NCI-H146 (cell line): Measurements from ENCODE around the gene DSE.

Experiments
- DNase-seq: peaks from one replicate; lab custom pipeline; 2025; lab: John Stamatoyannopoulos, UW

Gene DSE

DNA sequence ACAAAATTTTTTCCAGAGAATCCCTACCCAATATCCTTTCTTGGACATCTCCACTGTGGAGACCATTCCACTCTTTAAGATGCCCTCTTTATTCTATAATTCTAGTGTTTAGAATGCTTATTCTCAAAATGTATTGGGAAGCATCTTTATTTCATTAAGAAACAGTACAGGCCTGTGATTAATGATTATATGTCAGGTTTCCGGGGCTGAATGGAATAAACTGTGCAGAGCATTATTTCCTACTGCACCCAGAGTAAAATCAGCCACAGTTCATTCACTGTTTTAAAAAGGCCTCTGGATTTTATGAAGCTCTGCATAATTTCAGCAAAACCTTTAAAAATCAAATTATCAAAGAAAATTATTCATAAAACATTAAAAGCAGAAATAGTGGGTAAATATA, 42.6 kb downstream of the DSE start:
- no peak for DNase-seq

DNA sequence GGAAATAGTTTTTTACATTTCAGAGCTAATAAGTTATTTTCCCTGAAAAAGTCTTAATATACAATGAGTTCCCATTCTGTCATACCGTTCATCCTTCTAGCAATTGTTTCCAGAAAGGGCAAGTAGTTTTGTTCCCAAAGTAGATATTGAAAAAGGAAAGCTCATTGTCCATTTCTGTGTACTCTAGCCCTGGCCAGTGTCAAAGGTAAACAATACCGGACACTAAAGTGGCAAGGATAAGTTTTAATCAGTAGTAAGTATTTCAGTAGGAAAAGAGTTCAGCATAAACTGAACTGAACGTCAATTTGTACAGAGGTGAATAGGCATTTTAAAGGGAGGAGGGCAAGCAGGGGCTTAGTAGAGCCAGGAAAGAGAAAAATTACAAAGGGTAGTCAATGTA, 46.9 kb downstream of the DSE start:
- DNase-seq: no peak

- no peak for DNase-seq
Measured at GRCh38 chr6:116419069-116419786, 48.5 kb downstream of the DSE start.

GRCh38 chr6:116420341-116420740, 49.6 kb downstream of the DSE start:
- no peak for DNase-seq

DNA sequence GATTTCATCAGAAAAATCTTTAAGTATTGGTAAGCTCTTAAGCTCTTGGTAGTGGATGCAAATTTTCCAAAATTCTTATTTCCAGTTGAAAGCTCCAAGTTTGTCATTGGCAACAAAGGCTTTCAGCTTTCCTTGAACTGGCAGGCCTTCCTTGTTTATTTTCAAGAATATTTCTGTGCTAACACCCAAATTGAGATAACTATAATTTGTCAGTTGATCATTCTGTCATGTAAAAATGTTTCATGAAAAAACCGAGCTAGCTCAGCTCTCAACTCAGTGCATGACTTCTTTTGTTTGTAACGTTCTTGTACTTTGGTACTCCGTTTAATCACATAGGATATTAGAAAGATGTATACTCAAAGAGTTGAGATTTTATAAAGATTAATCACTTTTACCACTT, 51.5 kb downstream of the DSE start:
- no peak for DNase-seq

DNA sequence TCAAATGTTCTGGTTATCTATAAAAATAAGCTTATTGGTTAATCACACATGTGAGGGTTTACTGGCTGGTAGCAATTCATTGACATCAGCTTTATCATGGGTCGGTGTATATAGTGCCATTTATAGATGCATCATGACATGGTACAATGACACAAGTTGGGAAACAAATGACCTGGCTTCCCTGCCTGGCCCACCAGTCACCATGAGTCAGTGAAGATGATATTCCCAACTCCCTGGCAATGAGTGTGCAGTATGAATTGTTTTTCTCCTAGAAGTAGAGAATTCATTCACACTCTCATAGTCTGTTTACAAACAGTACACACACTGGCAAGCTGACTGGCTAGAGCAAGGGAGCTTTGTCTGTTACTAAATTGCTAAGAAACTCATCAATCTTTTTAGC, 53.3 kb downstream of the DSE start:
- no peak for DNase-seq

DNA sequence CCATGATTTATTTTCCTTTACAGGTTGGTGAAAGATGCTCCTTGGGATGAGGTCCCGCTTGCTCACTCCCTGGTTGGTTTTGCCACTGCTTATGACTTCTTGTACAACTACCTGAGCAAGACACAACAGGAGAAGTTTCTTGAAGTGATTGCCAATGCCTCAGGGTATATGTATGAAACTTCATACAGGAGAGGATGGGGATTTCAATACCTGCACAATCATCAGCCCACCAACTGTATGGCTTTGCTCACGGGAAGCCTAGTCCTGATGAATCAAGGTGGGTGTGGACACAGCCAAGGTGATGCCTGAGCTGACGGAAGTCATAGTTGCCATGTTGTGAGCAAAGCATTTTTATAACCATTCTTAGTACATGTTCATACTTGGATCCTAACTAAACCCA, 55.8 kb downstream of the DSE start:
- no peak for DNase-seq

DNA sequence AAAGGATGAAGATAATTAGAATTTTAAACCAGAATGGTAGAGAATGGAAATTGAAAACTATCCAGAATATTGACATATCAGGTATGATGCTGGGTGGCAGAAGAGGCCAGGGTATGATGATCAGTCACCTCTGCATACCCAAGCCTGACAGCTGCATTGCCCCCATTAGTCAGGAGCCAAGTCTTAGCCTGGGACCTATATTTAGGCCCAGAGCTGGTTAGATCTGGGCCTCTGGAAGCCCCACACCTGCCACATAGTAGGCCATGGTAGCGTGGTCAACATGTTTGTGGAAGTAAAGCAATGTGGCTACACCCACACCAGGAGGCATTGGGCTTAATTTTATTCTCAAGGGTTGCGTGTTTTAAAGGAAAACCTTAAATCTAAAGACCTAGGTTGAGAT, 58.4 kb downstream of the DSE start:
- no peak for DNase-seq

GRCh38 chr6:116430860-116431259, 60.1 kb downstream of the DSE start:
- no peak for DNase-seq

DNA sequence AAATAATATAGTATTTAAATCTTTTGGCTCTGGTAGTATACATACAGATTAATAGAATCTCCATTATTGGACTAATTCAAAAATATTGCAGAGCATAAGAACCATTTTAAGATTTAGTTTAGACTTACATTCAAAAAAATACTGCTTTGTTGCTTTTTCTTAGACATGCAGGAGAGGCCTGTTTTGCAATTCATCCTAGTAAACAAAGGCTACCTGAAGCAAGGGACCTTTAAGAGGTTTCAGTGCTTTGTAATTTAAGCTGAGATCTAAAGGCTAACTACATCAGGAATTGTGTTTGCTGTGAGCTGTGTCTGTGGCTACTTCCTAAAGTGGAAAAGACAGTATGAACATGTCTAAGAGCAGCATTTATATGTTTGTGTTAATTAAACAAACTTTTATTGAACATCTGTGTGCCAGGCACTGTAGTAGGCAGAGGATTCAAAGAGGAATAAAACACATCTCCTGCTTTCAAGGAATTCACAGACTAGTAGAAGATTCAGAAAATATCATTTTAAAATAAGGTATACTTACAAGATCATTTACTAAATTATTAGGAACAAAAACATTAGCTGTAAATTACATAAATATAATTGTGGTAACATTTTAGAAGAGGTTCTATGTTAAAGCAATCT, 61.3 kb downstream of the DSE start:
- DNase-seq: no peak

DNA sequence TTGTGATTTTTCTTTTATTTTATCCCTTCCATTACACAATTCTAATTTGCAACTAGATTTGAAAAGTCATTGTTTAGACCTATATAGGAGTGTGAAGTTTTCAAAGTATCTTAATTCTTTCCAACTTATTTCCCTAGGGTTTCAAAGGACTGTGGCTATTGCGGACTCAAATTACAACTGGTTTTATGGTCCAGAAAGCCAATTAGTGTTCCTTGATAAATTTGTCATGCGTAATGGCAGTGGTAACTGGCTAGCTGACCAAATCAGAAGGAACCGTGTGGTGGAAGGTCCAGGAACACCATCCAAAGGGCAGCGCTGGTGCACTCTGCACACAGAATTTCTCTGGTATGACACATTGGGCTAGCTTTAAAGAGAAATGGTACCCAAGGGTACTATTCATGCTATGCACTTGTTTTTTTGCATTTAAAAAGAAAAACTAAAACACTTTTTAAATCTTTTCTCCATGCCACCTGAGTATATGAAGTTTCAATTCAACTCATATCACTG, 62.5 kb downstream of the DSE start:
- no peak for DNase-seq

DNA sequence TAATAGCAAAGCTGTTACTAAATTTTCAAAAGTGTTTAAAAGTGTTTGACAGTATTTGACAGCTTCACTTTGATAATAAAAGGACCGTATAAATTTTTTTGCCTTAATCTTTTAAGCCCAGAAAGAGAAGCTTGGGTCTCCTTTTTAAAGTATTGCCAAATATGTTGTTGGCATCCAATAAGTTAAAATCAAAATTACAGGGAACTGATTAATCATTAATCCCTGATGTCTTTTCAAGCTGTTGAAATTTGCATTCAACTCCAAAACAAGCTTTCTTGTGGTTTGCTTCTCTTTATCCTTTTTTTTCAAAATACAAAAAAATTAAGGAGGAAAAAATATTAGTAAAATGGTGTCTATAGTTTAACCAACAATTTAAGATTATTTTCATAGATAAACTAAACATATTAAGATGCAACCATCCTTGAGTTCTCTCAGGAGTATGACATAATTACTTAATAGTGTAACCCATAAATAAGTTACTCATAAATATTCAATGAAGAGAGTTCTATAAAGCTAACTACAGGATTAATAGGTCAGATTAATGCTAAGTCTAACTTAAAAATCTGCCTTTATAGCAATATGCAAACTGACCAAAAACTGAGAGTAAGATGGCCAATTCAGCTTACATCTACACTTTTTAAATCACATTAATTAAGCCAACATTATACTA, 63.4 kb downstream of the DSE start:
- no peak for DNase-seq

DNA sequence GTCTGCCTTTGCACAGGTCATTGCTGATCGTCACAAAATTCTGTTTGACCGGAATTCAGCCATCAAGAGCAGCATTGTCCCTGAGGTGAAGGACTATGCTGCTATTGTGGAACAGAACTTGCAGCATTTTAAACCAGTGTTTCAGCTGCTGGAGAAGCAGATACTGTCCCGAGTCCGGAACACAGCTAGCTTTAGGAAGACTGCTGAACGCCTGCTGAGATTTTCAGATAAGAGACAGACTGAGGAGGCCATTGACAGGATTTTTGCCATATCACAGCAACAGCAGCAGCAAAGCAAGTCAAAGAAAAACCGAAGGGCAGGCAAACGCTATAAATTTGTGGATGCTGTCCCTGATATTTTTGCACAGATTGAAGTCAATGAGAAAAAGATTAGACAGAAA, 65.8 kb downstream of the DSE start:
- DNase-seq: no peak

- DNase-seq: no peak
Measured at GRCh38 chr6:116437656-116438055, 66.9 kb downstream of the DSE start.

DNA sequence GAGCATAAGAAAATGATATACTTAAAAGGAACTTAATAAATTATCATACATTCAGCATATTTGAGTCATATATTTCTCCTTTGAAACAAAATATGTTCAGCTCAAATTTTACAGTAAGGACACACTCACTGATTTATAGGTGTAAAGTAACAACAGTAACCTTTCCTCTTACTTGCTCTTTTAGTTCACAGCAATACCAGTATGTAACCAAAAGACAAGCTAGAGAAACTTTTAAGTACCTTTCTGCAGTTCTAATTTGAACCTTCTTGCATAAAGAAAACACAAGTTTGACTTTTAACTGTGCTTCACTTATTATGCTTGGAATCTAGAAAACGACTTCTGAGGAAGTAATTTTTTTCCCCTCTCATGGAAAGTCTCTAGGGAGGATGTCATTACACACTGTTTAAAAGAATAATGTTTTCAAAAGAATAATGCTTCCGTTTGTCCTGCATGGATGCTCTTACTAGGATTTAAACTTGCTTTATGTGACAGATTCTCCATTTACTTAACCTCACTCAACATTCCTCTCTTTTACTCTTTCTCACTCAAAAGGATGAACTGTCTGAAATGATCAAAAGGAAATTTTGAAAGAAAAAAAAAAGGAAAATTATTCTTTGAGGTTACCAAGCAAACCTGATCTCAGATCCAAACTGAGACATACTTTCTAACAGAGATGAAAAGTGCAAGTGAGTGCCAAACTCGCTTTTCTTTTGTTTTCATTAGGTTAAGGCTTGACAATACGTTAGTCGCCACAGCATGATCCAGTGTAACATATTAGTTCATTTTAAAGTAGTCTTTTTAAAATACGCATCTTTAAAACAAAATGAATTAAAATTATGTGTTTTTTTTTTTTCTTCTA, 68.1 kb downstream of the DSE start:
- no peak for DNase-seq

- DNase-seq: no peak
Measured at GRCh38 chr6:116439522-116440051, 68.8 kb downstream of the DSE start.

DNA sequence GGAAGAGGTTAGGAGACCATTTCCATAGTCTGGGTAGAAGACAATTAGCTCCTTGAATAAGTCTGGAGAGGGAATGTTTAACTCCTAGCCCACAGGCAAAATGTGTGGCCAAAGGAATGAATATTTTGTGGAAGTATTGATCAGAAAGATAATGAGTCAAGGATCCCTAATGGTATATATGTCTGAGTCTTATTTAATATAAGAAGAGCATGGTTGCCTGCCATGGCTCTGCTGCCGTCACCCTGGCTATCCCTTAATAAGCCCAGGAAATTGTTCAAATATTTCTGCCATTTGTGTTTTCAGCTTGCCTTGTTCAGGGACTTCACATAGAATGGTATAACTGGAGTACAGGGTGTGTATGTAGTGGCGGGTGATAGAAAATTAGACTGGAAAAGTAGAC, 72.4 kb downstream of the DSE start:
- no peak for DNase-seq

DNA sequence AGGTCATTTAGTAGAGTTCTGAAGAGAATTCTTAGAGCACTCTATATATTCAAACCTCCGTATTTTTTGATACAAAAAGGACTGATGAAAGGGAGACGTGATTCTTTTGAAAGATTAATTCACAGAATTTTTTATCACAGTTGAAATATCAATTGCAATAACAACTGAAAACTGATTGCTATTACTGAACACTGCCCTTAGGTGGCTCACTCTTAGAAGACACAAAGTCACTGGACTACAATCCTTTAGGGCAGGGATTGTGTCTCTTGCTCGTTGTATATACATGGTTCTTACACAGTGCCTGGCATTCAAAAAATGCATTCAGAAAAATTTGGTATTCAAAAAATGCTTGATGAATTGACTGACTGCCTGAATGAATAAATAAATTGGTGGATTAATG, 73.3 kb downstream of the DSE start:
- peak; percentile 3 for DNase-seq

DNA sequence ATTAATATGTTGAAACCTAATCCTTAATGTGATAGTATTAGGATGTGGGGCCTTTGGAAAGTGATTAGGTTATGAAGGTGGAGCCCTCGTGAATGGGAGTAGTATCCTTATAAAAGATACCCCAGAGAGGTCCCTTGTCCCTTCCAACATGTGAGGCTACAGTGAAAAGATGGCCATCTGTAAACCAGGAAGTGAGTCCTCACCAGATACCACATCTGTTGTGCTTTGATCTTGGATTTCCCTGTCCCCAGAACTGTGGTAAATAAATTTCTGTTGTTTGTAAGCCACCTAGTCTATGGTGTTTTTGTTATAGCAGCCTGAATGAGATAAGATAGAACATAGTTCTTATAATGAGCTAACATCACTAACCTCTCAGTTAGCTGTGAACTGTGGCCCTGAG, 73.8 kb downstream of the DSE start:
- no peak for DNase-seq

- no peak for DNase-seq
Measured at GRCh38 chr6:116445102-116445501, 74.4 kb downstream of the DSE start.

- no peak for DNase-seq
Measured at GRCh38 chr6:116446399-116446798, 75.7 kb downstream of the DSE start.

DNA sequence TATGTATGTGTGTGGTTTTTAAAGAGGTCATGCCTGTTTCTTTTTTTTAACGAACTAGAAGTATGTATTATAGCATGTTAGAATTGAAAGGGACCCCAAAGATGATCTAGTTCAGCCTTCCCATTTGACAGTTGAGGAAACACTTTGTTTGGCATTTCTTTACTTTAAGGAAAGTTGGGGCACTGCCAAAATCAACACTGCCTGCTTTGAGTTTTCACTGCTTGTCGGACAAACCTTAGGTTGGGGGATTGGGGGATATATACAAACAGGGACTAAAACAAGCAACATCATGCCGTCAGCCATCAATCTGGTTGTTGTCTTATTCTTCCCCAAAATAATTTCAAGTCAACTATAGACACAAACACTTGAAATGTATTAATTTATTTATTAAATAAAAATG, 76.3 kb downstream of the DSE start:
- no peak for DNase-seq
